CD4-positive, alpha-beta T cell (primary cell): ENCODE results near the gene RAB27A. TPM values are rescaled to one million over a fixed set of nuclear protein-coding genes. Genes with fewer than 3 reads are reported as not detected.

ENCODE experiments used
- ATAC-seq: fragments of 200-7000 bp; cut with Tn5 transposase; one replicate; pipeline ENCODE4 v1.10.0; 2022; ENCODE audit warnings: mild to moderate bottlenecking; ENCODE audit not compliant: poor library complexity
- CTCF ChIA-PET: fragments of 350-600 bp; sonication (Branson Sonifier 250); formaldehyde crosslinking; loops from one replicate; lab custom pipeline; 2021; ENCODE audit warnings: antibody characterized with exemption, inconsistent platforms; lab: Charles Lee
- POLR2A ChIA-PET: fragments of 350-600 bp; sonication (Branson Sonifier 250); formaldehyde crosslinking; loops from one replicate; lab custom pipeline; 2021; ENCODE audit warnings: antibody characterized with exemption, inconsistent platforms; lab: Charles Lee
- DNase-seq, 14 experiments: peaks; one replicate each; pipeline ENCODE4 v3.0.0-alpha.2; 2013 to 2020; ENCODE audit warnings: mixed read lengths in 2 of 14
- H3K27ac ChIP-seq, 2 donors: one replicate each; pipeline versions ENCODE4 v1.5.1 to v1.7.0; 2013; ENCODE audit warnings: low read length in 2 of 2, low read depth in 1 of 2, mild to moderate bottlenecking in 1 of 2
- H3K27me3 ChIP-seq, 2 experiments: 1 replicate in 1 of 2; 2 replicates in 1 of 2; pipeline versions ENCODE4 v1.6.1 to v1.7.0; 2013; ENCODE audit warnings: low read length in 2 of 2, control low read depth in 1 of 2, mild to moderate bottlenecking in 1 of 2, moderate library complexity in 1 of 2; ENCODE audit not compliant: insufficient read depth in 2 of 2, control insufficient read depth in 1 of 2
- H3K36me3 ChIP-seq: one replicate; pipeline ENCODE4 v1.6.1; 2013; ENCODE audit warnings: low read length, control low read depth; ENCODE audit not compliant: insufficient read depth
- H3K4me1 ChIP-seq: one replicate; pipeline ENCODE4 v1.6.1; 2013; ENCODE audit warnings: low read length, control low read depth; ENCODE audit not compliant: insufficient read depth
- H3K4me3 ChIP-seq: one replicate; pipeline ENCODE4 v1.5.1; 2013; ENCODE audit warnings: mild to moderate bottlenecking, low read length, moderate library complexity
- H3K9me3 ChIP-seq, 2 experiments: 1 replicate in 1 of 2; 2 replicates in 1 of 2; pipeline versions ENCODE4 v1.6.1 to v1.7.0; 2013; ENCODE audit warnings: low read length in 2 of 2, mild to moderate bottlenecking in 2 of 2, control low read depth in 1 of 2, moderate library complexity in 1 of 2; ENCODE audit not compliant: control insufficient read depth in 1 of 2, insufficient read depth in 1 of 2
- H3K27ac Mint-ChIP-seq: one replicate; pipeline ENCODE4 v1.8.0; 2020; ENCODE audit warnings: mixed read lengths
- H3K27me3 Mint-ChIP-seq: one replicate; pipeline ENCODE4 v1.8.0; 2021; ENCODE audit warnings: mixed read lengths
- H3K36me3 Mint-ChIP-seq: one replicate; pipeline ENCODE4 v1.8.0; 2021; ENCODE audit warnings: low read depth, mixed read lengths
- H3K4me1 Mint-ChIP-seq: one replicate; pipeline ENCODE4 v1.8.0; 2021; ENCODE audit warnings: low read depth, mixed read lengths
- H3K4me3 Mint-ChIP-seq: one replicate; pipeline ENCODE4 v1.8.0; 2020; ENCODE audit warnings: mild to moderate bottlenecking, mixed read lengths
- H3K9me3 Mint-ChIP-seq: one replicate; pipeline ENCODE4 v1.8.0; 2020; ENCODE audit warnings: mixed read lengths
- CTCF ChIP-seq: fragments of 200-600 bp; IDR thresholded peaks from one replicate; pipeline ENCODE4 v1.8.0; 2022; ENCODE audit warnings: antibody characterized with exemption, mild to moderate bottlenecking
- intact Hi-C, 2 experiments: fragments of 100-400 bp; cut with DNase I in 1 of 2; cut with micrococcal nuclease in 1 of 2; formaldehyde crosslinking; loops; one replicate each; pipeline versions ENCODE4 v1.15.1 to v1.9.0; 2023 to 2025; cut with DNase I, micrococcal nuclease
- total RNA-seq, 174 experiments: library from RNA in 2 of 174; stranded (reverse) in 2 of 174; gene quantifications; one replicate each; pipeline ENCODE4 v1.2.3 and lab custom pipeline; 2021 to 2026

RAB27A gene
- total RNA-seq, 2 experiments from 2014 or later, result 9.0 TPM

GRCh38 chr15:55220606-55221005 lies 69.0 kb downstream of the RAB27A start:
- Histone ChIP-seq H3K4me3 (no peak overlapping the region), H3K4me1 (peaks cover 47% of the 10 kb centered on the region), H3K27ac (no peak overlapping the region), H3K27me3 (no peaks in the 10 kb centered on the region), H3K9me3 (no peaks in the 10 kb centered on the region), H3K36me3 (no peaks in the 10 kb centered on the region)
- ATAC-seq, result no peak
- H3K4me3 Mint-ChIP-seq, result no peak overlapping the region
- no peak for DNase-seq
- TF ChIP-seq CTCF, result no peak
- H3K9me3 Mint-ChIP-seq, result no peaks in the 10 kb centered on the region
- no peaks in the 10 kb centered on the region for H3K27me3 Mint-ChIP-seq
- no peaks in the 10 kb centered on the region for H3K36me3 Mint-ChIP-seq
- ChIA-PET CTCF (interaction anchor here (1.1 kb wide), 1 partner anchor 47 kb away, joined by 3 read pairs; no protein-coding TSS in a partner anchor), POLR2A (interaction anchor here (1.2 to 2.4 kb wide), 2 partner anchors 24 to 99 kb away, joined by 4 to 8 read pairs; partner anchors contain the start of genes PIGB, PIGBOS1 and RSL24D1)
- H3K4me1 Mint-ChIP-seq, result peaks cover 63% of the 10 kb centered on the region
- intact Hi-C loops, result loop anchor here in 1 of 2 experiments (1.0 kb wide), 1 partner anchor 70 kb away; no protein-coding TSS in a partner anchor
- peak overlapping the region; percentile 18 for H3K27ac Mint-ChIP-seq

GRCh38 chr15:55218056-55218455 lies 71.6 kb downstream of the RAB27A start:
- Histone ChIP-seq H3K27me3 (no peaks in the 10 kb centered on the region), H3K9me3 (no peaks in the 10 kb centered on the region), H3K27ac (no peak overlapping the region), H3K4me3 (no peak overlapping the region), H3K4me1 (peaks cover 31% of the 10 kb centered on the region), H3K36me3 (no peaks in the 10 kb centered on the region)
- intact Hi-C loops, result loop anchor here (1.0 to 5.0 kb wide), 2 partner anchors 217 to 424 kb away; no protein-coding TSS in a partner anchor
- TF ChIP-seq CTCF, result no peak
- CTCF ChIA-PET, result interaction anchor here (1.0 to 4.7 kb wide), 2 partner anchors 21 to 72 kb away, joined by 6 to 23 read pairs; partner anchors contain the start of gene RSL24D1
- Mint-ChIP-seq H3K4me3 (no peak overlapping the region), H3K36me3 (no peaks in the 10 kb centered on the region), H3K4me1 (peaks cover 39% of the 10 kb centered on the region), H3K27ac (no peak overlapping the region), H3K9me3 (no peaks in the 10 kb centered on the region), H3K27me3 (no peaks in the 10 kb centered on the region)
- POLR2A ChIA-PET, result interaction anchor here (0.5 to 1.5 kb wide), 3 partner anchors 49 to 83 kb away, joined by 3 to 4 read pairs (median 3); no protein-coding TSS in a partner anchor
- DNase-seq (peak in 1 of 14 experiments; percentile 30), ATAC-seq (no peak)

- ChIA-PET CTCF (interaction anchor here (1.0 kb wide), 1 partner anchor 204 kb away, joined by 3 read pairs; the partner anchor contains the start of genes CCPG1 and PIERCE2), POLR2A (interaction anchor here (2.4 kb wide), 1 partner anchor 7 kb away, joined by 6 read pairs; the partner anchor contains the start of gene RSL24D1)
- TF ChIP-seq CTCF, result no peak
- H3K27me3 ChIP-seq, result no peaks in the 10 kb centered on the region
- no peak overlapping the region for H3K4me3 Mint-ChIP-seq
- H3K9me3 Mint-ChIP-seq, result no peaks in the 10 kb centered on the region
- DNase-seq (no peak), ATAC-seq (no peak)
- peaks cover under 1% of the 10 kb centered on the region for H3K4me1 Mint-ChIP-seq
- H3K9me3 ChIP-seq, result no peaks in the 10 kb centered on the region
- no peaks in the 10 kb centered on the region for H3K4me1 ChIP-seq
- H3K27ac Mint-ChIP-seq, result no peak overlapping the region
- intact Hi-C loops, result loop anchor here in 1 of 2 experiments (10.0 kb wide), 1 partner anchor 290 kb away; no protein-coding TSS in a partner anchor
- H3K27me3 Mint-ChIP-seq, result no peaks in the 10 kb centered on the region
- no peak overlapping the region for H3K27ac ChIP-seq
- H3K36me3 ChIP-seq, result peaks cover 19% of the 10 kb centered on the region
- peaks cover 29% of the 10 kb centered on the region for H3K36me3 Mint-ChIP-seq
- H3K4me3 ChIP-seq, result no peak overlapping the region
Observed at GRCh38 chr15:55204464-55204863, 85.1 kb downstream of the RAB27A start.
